ENCODE measurements around the gene ROBO1.

The ROBO1 gene

DNA sequence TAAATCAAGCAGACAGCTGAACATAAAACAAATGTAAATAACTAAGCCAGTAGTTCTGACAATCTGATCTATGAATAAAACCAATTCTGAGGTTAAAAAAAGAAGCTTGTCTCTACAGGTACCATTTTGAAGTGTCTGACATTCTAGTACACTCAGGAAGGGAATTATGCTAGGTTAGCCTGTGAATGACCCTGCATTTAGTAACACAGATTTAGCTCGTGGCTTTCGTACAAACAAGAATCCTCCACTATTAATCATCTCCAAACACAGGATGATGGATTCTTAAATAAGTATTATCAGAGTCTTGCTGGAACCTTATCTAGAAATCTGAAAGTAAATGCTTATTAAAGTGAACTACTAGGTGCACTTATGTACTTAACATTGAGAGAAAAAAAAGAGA, 1120.1 kb downstream of the ROBO1 start:
- TF ChIP-seq, protein P1, sequence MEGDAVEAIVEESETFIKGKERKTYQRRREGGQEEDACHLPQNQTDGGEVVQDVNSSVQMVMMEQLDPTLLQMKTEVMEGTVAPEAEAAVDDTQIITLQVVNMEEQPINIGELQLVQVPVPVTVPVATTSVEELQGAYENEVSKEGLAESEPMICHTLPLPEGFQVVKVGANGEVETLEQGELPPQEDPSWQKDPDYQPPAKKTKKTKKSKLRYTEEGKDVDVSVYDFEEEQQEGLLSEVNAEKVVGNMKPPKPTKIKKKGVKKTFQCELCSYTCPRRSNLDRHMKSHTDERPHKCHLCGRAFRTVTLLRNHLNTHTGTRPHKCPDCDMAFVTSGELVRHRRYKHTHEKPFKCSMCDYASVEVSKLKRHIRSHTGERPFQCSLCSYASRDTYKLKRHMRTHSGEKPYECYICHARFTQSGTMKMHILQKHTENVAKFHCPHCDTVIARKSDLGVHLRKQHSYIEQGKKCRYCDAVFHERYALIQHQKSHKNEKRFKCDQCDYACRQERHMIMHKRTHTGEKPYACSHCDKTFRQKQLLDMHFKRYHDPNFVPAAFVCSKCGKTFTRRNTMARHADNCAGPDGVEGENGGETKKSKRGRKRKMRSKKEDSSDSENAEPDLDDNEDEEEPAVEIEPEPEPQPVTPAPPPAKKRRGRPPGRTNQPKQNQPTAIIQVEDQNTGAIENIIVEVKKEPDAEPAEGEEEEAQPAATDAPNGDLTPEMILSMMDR (conservative IDR thresholded peaks at IDR 0.05; ENCODE audit: low read depth, low read length) = no peak
- peak; percentile 74 for DNase-seq (ENCODE audit: low read depth)
- H3K4me3 ChIP-seq (ENCODE audit: low read depth, low read length) = no peak overlapping the region

DNA sequence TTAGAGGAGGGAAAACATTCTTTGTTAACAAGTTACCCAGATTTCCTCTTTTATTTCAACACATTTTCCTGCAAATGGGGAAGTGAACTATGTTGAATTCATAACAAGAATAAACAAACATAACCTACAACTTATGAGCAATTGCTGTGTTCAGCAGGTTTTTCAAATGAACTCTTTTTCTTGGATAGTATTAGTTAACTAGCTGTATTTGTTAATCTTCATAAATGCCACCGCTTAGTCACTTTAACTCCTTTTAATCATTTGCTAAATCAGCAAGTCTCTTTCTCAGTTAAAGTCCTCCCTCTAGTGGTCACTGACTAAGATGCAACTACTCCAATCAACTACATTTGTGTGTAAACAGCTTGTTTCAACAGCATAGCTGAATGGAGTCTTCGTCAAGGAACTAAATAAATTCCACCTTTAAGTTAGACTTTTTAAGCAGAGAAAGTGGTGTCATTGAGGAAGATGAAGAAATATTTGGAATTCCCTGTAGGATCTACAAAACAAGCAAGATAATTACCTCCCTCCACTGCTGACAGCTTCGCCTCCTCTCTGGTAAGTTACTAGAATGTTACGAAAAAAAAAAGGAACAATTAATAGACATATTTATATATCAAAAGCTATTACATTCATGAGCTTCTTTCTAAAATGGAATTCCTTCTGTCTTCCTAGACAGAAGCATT, 1122.0 kb downstream of the ROBO1 start:
- peak; percentile 90 for DNase-seq (ENCODE audit: low read depth)
- no peak overlapping the region for H3K4me3 ChIP-seq (ENCODE audit: low read depth, low read length)
- TF ChIP-seq, protein P1 (conservative IDR thresholded peaks at IDR 0.05; ENCODE audit: low read depth, low read length) = peak; percentile 78

- TF ChIP-seq, protein P1 (conservative IDR thresholded peaks at IDR 0.05; ENCODE audit: low read depth, low read length) = no peak
- DNase-seq (ENCODE audit: low read depth) = no peak
- no peak overlapping the region for H3K4me3 ChIP-seq (ENCODE audit: low read depth, low read length)
Measured at GRCh38 chr3:78644847-78645246, 1123.0 kb downstream of the ROBO1 start.

DNA sequence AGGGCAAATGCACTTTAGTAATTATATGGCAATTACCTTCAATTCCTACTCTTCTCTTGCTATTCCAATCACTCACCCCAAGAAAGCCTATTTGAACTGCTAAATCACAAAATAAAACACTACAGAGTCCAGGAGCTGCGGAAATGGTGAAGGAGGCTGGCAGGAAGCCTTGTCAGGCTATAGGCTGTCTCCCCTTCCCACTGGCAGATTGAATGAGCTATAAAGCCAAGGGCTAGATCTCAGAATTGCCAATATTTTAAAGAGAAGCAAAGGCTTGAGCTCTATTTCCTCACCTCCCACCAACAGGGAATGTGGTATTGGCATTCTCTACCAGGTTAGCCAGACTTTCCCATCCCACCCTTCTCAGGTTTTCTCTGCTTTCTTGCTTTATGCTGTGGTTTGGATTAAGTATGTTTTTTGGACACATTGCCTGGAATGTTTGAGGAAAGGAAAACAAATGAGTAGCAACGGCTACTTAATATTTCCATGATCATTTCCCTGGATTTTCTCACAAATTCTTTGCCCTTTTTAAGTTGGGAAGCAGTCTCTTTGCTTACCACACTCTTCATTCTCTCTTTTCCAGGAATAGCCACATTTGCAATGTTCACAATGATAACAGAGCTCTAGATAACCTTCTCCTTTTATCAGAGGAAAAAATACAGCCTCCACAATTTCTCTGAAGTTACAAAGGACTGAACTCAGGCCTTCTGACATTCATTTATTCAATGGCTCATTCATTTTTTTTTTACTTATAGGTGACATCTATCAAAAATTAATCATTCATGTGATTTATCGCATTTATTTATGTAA, 1125.4 kb downstream of the ROBO1 start:
- TF ChIP-seq, protein P1 (conservative IDR thresholded peaks at IDR 0.05; ENCODE audit: low read depth, low read length) = no peak
- H3K4me3 ChIP-seq (ENCODE audit: low read depth, low read length) = no peak overlapping the region
- DNase-seq (ENCODE audit: low read depth) = no peak

GRCh38 chr3:78641703-78642102, 1126.1 kb downstream of the ROBO1 start:
- TF ChIP-seq, protein P1 (conservative IDR thresholded peaks at IDR 0.05; ENCODE audit: low read depth, low read length) = no peak
- no peak overlapping the region for H3K4me3 ChIP-seq (ENCODE audit: low read depth, low read length)
- DNase-seq (ENCODE audit: low read depth) = no peak

DNA sequence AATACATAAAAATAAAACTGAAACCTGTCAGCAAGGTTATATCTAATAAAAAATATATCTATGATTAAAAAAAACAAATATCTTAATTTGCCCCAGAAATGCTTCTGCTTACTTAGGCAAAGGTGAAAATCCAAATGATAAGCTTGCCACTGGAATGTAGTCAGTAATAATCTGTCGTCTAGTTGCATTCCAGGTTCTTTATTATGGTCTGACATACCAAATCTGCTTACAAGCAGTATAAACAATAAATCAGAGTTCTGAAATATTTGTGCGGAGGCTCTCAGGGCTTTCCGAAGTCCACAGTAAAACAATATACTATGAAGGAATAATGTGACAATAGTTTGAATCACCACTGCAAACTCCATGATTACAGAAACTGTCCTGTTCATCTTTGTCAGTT, 1133.5 kb downstream of the ROBO1 start:
- TF ChIP-seq, protein P1 (conservative IDR thresholded peaks at IDR 0.05; ENCODE audit: low read depth, low read length) = no peak
- H3K4me3 ChIP-seq (ENCODE audit: low read depth, low read length) = no peak overlapping the region
- DNase-seq (ENCODE audit: low read depth) = peak; percentile 70
